Measurements from ENCODE around the gene ATRN. TPM values are rescaled to one million over a fixed set of nuclear protein-coding genes. Genes with fewer than 3 reads are reported as not detected.

Gene ATRN
- total RNA-seq, 2 experiments from 2014 or later: 0.09 to 4.5 TPM

GRCh38 chr20:3633913-3634478, 163.2 kb downstream of the ATRN start:
- Histone ChIP-seq H2AFZ (ENCODE audit: low read length) (no peak overlapping the region), H3K79me2 (ENCODE audit: insufficient read depth, low read depth, low read length) (no peaks in the 10 kb centered on the region), H3K4me2 (ENCODE audit: low read length) (no peak overlapping the region), H3K4me1 (ENCODE audit: insufficient read depth, low read length, poor library complexity, severe bottlenecking) (no peaks in the 10 kb centered on the region), H3K9me3 (ENCODE audit: low read length) (no peaks in the 10 kb centered on the region), H3K36me3 (ENCODE audit: insufficient read depth, low read length) (no peaks in the 10 kb centered on the region), H4K20me1 (ENCODE audit: insufficient read depth, low read length) (no peaks in the 10 kb centered on the region), H3K9me2 (ENCODE audit: insufficient read depth, low read length) (no peaks in the 10 kb centered on the region), H3K4me3 (ENCODE audit: low read depth, low read length, poor library complexity, severe bottlenecking) (no peak overlapping the region), H3K27ac (ENCODE audit: low read depth, low read length, poor library complexity, severe bottlenecking) (no peak overlapping the region)
- POLR2A ChIA-PET: no interaction called here
- CTCF ChIA-PET (ENCODE audit: unreplicated experiment): no interaction called here
- DNase-seq (ENCODE audit: low spot score): no peak
- TF ChIP-seq CTCF (conservative IDR thresholded peaks at IDR 0.05; ENCODE audit: low read length) (no peak), EZH2phosphoT487 (IDR thresholded peaks at IDR 0.05; ENCODE audit: borderline replicate concordance, low read depth, low read length) (no peak)
- intact Hi-C loops (cut with micrococcal nuclease; ENCODE audit: unreplicated experiment): no loop called here
- no TSS peak for BruUV-seq (replicated peaks)

DNA sequence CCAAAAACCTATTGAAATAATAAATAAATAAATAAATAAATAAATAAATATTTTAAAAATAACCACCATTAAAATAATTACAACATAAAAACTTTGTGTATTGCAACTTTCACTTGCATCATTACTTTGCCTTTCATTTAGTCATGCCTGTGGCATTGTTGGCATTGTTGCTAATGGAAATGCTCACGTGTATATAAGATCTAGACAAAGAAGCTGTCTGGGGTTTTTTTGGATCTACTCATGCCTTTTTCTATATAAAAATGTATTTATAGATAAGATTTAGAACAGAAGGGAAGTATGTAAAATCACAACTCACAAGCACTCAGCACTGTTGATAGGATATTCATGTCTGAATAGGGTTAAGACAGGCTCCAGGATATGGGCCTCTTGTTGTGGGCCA, 164.5 kb downstream of the ATRN start:
- POLR2A ChIA-PET: no interaction called here
- H3K79me2 ChIP-seq (ENCODE audit: insufficient read depth, low read depth, low read length): no peaks in the 10 kb centered on the region
- no peaks in the 10 kb centered on the region for H3K4me1 ChIP-seq (ENCODE audit: insufficient read depth, low read length, poor library complexity, severe bottlenecking)
- H3K27ac ChIP-seq (ENCODE audit: low read depth, low read length, poor library complexity, severe bottlenecking): no peak overlapping the region
- H3K9me2 ChIP-seq (ENCODE audit: insufficient read depth, low read length): no peaks in the 10 kb centered on the region
- TF ChIP-seq EZH2phosphoT487 (IDR thresholded peaks at IDR 0.05; ENCODE audit: borderline replicate concordance, low read depth, low read length): no peak
- no peak for TF ChIP-seq CTCF (conservative IDR thresholded peaks at IDR 0.05; ENCODE audit: low read length)
- DNase-seq (ENCODE audit: low spot score): no peak
- H3K4me3 ChIP-seq (ENCODE audit: low read depth, low read length, poor library complexity, severe bottlenecking): no peak overlapping the region
- H3K4me2 ChIP-seq (ENCODE audit: low read length): no peak overlapping the region
- H2AFZ ChIP-seq (ENCODE audit: low read length): no peak overlapping the region
- BruUV-seq (replicated peaks): no TSS peak
- H3K9me3 ChIP-seq (ENCODE audit: low read length): no peaks in the 10 kb centered on the region
- CTCF ChIA-PET (ENCODE audit: unreplicated experiment): no interaction called here
- no peaks in the 10 kb centered on the region for H3K36me3 ChIP-seq (ENCODE audit: insufficient read depth, low read length)
- H4K20me1 ChIP-seq (ENCODE audit: insufficient read depth, low read length): no peaks in the 10 kb centered on the region
- intact Hi-C loops (cut with micrococcal nuclease; ENCODE audit: unreplicated experiment): no loop called here

GRCh38 chr20:3640259-3640658, 169.4 kb downstream of the ATRN start:
- TF ChIP-seq EZH2phosphoT487 (IDR thresholded peaks at IDR 0.05; ENCODE audit: borderline replicate concordance, low read depth, low read length) (no peak), CTCF (conservative IDR thresholded peaks at IDR 0.05; ENCODE audit: low read length) (no peak)
- no peaks in the 10 kb centered on the region for H4K20me1 ChIP-seq (ENCODE audit: insufficient read depth, low read length)
- no TSS peak for BruUV-seq (replicated peaks)
- H3K79me2 ChIP-seq (ENCODE audit: insufficient read depth, low read depth, low read length): no peaks in the 10 kb centered on the region
- intact Hi-C loops (cut with micrococcal nuclease; ENCODE audit: unreplicated experiment): no loop called here
- no peak overlapping the region for H3K27ac ChIP-seq (ENCODE audit: low read depth, low read length, poor library complexity, severe bottlenecking)
- no peaks in the 10 kb centered on the region for H3K9me3 ChIP-seq (ENCODE audit: low read length)
- no peak overlapping the region for H2AFZ ChIP-seq (ENCODE audit: low read length)
- H3K9me2 ChIP-seq (ENCODE audit: insufficient read depth, low read length): no peaks in the 10 kb centered on the region
- no peak overlapping the region for H3K4me3 ChIP-seq (ENCODE audit: low read depth, low read length, poor library complexity, severe bottlenecking)
- POLR2A ChIA-PET: no interaction called here
- H3K4me2 ChIP-seq (ENCODE audit: low read length): no peak overlapping the region
- CTCF ChIA-PET (ENCODE audit: unreplicated experiment): no interaction called here
- no peaks in the 10 kb centered on the region for H3K4me1 ChIP-seq (ENCODE audit: insufficient read depth, low read length, poor library complexity, severe bottlenecking)
- DNase-seq (ENCODE audit: low spot score): no peak
- no peaks in the 10 kb centered on the region for H3K36me3 ChIP-seq (ENCODE audit: insufficient read depth, low read length)

Measured in OCI-LY7 (cell line).